ENCODE measurements around the gene MTTP.
A peak's percentile ranks its signal among the peaks of the same experiment; 100 is the strongest.

Gene MTTP

GRCh38 chr4:99540277-99540939 is 34.2 kb upstream of the MTTP start:
- DNase-seq (ENCODE audit: low read depth): no peak
- TF ChIP-seq, protein P1, sequence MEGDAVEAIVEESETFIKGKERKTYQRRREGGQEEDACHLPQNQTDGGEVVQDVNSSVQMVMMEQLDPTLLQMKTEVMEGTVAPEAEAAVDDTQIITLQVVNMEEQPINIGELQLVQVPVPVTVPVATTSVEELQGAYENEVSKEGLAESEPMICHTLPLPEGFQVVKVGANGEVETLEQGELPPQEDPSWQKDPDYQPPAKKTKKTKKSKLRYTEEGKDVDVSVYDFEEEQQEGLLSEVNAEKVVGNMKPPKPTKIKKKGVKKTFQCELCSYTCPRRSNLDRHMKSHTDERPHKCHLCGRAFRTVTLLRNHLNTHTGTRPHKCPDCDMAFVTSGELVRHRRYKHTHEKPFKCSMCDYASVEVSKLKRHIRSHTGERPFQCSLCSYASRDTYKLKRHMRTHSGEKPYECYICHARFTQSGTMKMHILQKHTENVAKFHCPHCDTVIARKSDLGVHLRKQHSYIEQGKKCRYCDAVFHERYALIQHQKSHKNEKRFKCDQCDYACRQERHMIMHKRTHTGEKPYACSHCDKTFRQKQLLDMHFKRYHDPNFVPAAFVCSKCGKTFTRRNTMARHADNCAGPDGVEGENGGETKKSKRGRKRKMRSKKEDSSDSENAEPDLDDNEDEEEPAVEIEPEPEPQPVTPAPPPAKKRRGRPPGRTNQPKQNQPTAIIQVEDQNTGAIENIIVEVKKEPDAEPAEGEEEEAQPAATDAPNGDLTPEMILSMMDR (IDR thresholded peaks at IDR 0.05; ENCODE audit: insufficient read depth, low read depth, low read length, missing control alignments): no peak
- H3K4me3 ChIP-seq (ENCODE audit: low read depth, low read length): no peak overlapping the region

GRCh38 chr4:99552872-99553271 is 21.8 kb upstream of the MTTP start:
- no peak overlapping the region for H3K4me3 ChIP-seq (ENCODE audit: low read depth, low read length)
- TF ChIP-seq, protein P1 (IDR thresholded peaks at IDR 0.05; ENCODE audit: insufficient read depth, low read depth, low read length, missing control alignments): no peak
- no peak for DNase-seq (ENCODE audit: low read depth)

GRCh38 chr4:99563310-99564186 is 11.1 kb upstream of the MTTP start, which contains the start of gene TRMT10A:
Gene TRMT10A (minus strand): TSS chr4:99564039. CDS start chr4:99559338, 4,701 bp downstream.
- DNase-seq (ENCODE audit: low read depth): peak; percentile 98
- TF ChIP-seq, protein P1 (IDR thresholded peaks at IDR 0.05; ENCODE audit: insufficient read depth, low read depth, low read length, missing control alignments): no peak
- H3K4me3 ChIP-seq (ENCODE audit: low read depth, low read length): peak within 1 kb of the TSS; percentile 83

DNA sequence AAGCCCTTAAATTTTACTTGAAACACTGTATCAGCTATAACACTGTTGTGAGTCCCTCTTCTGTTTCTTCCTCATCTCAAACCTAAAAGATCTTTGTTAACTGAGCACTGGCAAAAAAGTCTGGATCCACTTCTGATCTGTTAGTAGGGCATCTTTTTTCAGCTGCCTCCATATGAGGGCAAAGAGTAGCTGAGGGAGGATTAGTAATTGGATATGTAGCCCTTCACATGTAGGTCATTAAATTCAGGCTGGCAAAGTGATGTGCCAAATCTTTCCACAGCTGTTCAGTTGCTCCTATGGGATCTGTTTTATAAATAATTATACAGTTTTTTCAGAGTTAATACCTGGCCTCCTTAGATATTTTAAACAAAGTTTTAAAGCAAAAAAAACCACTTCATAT is 9.7 kb upstream of the MTTP start:
- no peak for DNase-seq (ENCODE audit: low read depth)
- TF ChIP-seq, protein P1 (IDR thresholded peaks at IDR 0.05; ENCODE audit: insufficient read depth, low read depth, low read length, missing control alignments): no peak
- no peak overlapping the region for H3K4me3 ChIP-seq (ENCODE audit: low read depth, low read length)

DNA sequence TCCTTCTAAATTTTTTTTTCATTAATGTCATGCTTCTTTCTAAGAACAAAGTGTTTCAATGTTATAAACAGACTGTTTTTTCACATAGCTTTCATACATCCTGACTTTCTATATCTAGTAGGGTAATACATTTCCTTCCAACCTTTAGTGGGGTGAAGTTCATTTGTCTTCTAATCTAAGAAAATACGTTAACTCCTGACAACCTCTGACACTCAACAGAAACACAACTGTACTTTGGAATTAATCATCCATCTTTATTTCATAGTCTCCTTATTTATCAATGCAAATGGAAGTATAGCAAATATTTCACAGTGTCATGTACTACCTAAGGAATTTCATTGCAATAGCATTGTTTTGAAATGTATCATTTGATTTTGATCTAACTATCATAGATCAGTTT is 2.7 kb upstream of the MTTP start:
- no peak for DNase-seq (ENCODE audit: low read depth)
- no peak overlapping the region for H3K4me3 ChIP-seq (ENCODE audit: low read depth, low read length)
- TF ChIP-seq, protein P1 (IDR thresholded peaks at IDR 0.05; ENCODE audit: insufficient read depth, low read depth, low read length, missing control alignments): no peak

GRCh38 chr4:99572527-99573240 is 1.9 kb upstream of the MTTP start:
- TF ChIP-seq, protein P1 (IDR thresholded peaks at IDR 0.05; ENCODE audit: insufficient read depth, low read depth, low read length, missing control alignments): no peak
- no peak for DNase-seq (ENCODE audit: low read depth)
- H3K4me3 ChIP-seq (ENCODE audit: low read depth, low read length): no peak overlapping the region

Data from GM12865 (cell line).